HCT116 (cell line): ENCODE measurements around the gene R3HDM4. TPM values are rescaled to one million over a fixed set of nuclear protein-coding genes. Genes with fewer than 3 reads are reported as not detected.

Experiments
- ATAC-seq: fragments of 200-7000 bp; cut with Tn5 transposase; 2 replicates; pipeline ENCODE4 v1.9.1; 2020; ENCODE audit warnings: mild to moderate bottlenecking, moderate library complexity
- BruUV-seq: library from RNA; stranded (reverse); fragments of 400-500 nt; replicated peaks from 2 replicates; lab custom pipeline; 2021; lab: Mats Ljungman, UMichigan
- CTCF ChIA-PET: fragments of 300-600 bp; sonication (Branson Sonifier 250); formaldehyde crosslinking; loops from one replicate; lab custom pipeline; 2021; ENCODE audit warnings: antibody characterized with exemption; lab: Charles Lee
- POLR2A ChIA-PET: fragments of 300-600, 350-600 bp; sonication (Branson Sonifier 250); formaldehyde crosslinking; loops from one replicate; lab custom pipeline; 2021; ENCODE audit warnings: antibody characterized with exemption; lab: Charles Lee
- RAD21 ChIA-PET, 2 experiments: fragments of 300-600 bp; sonication (Branson Sonifier 250); formaldehyde crosslinking; loops; one replicate each; lab custom pipeline; 2023; ENCODE audit warnings: low total read pairs in 2 of 2; ENCODE audit not compliant: uncharacterized antibody in 2 of 2, unreplicated experiment in 2 of 2, low non-redundant PET in 1 of 2; lab: Charles Lee
- DNase-seq: peaks from one replicate; pipeline ENCODE4 v3.0.0-alpha.2; 2010; ENCODE audit warnings: low read depth, low spot score
- H2AFZ ChIP-seq: fragments of 200-600 bp; shearing (Covaris generic), sonication (generic); 2 replicates; pipeline ENCODE4 v1.6.1; 2017; ENCODE audit warnings: low read depth, mixed run types, mixed read lengths, antibody characterized with exemption, low read length; ENCODE audit not compliant: poor library complexity, severe bottlenecking
- H3K27ac ChIP-seq: 2 replicates; pipeline ENCODE4 v1.5.1; 2012; ENCODE audit warnings: low read depth, low read length
- H3K27me3 ChIP-seq: fragments of 200-600 bp; sonication (generic); 2 replicates; pipeline ENCODE4 v1.6.1; 2016; ENCODE audit warnings: mixed run types, low read length, mixed read lengths; ENCODE audit not compliant: insufficient read depth
- H3K36me3 ChIP-seq, 2 experiments: fragments of 200-500 bp in 1 of 2; fragments of 200-600 bp in 1 of 2; sonication (Bioruptor generic) in 1 of 2; sonication (generic) in 1 of 2; 2 replicates each; pipeline versions ENCODE4 v1.5.1 to v1.6.1; 2014 to 2016; ENCODE audit warnings: low read length in 2 of 2, inconsistent platforms in 1 of 2, mixed read lengths in 1 of 2, mixed run types in 1 of 2; ENCODE audit not compliant: insufficient read depth in 2 of 2, control insufficient read depth in 1 of 2
- H3K4me1 ChIP-seq, 2 experiments: fragments of 200-600 bp in 1 of 2; sonication (generic) in 1 of 2; 2 replicates each; pipeline versions ENCODE4 v1.5.1 to v1.6.1; 2012 to 2017; ENCODE audit warnings: low read length in 2 of 2, inconsistent platforms in 1 of 2, mild to moderate bottlenecking in 1 of 2, mixed read lengths in 1 of 2, mixed run types in 1 of 2, moderate library complexity in 1 of 2; ENCODE audit not compliant: insufficient read depth in 2 of 2, control insufficient read depth in 1 of 2
- H3K4me2 ChIP-seq: fragments of 200-600 bp; sonication (generic); 2 replicates; pipeline ENCODE4 v1.6.1; 2017; ENCODE audit warnings: mixed run types, low read length, mixed read lengths
- H3K4me3 ChIP-seq, 2 experiments: fragments of 200-600 bp in 1 of 2; sonication (generic) in 1 of 2; replicated peaks in 1 of 2; 2 replicates each; pipeline ENCODE4 v1.5.1; 2011 to 2016; ENCODE audit warnings: low read length in 2 of 2, control low read depth in 1 of 2, low read depth in 1 of 2, mild to moderate bottlenecking in 1 of 2, mixed read lengths in 1 of 2, mixed run types in 1 of 2
- H3K79me2 ChIP-seq: fragments of 200-600 bp; sonication (generic); 2 replicates; pipeline ENCODE4 v1.6.1; 2017; ENCODE audit warnings: mild to moderate bottlenecking, mixed run types, low read length, moderate library complexity, mixed read lengths; ENCODE audit not compliant: insufficient read depth
- H3K9ac ChIP-seq: fragments of 200-600 bp; sonication (generic); 2 replicates; pipeline ENCODE4 v1.6.1; 2016; ENCODE audit warnings: low read length, mixed read lengths
- H3K9me2 ChIP-seq: fragments of 200-600 bp; sonication (generic), shearing (Covaris generic); 2 replicates; pipeline ENCODE4 v1.6.1; 2017; ENCODE audit warnings: mixed run types, mild to moderate bottlenecking, moderate library complexity; ENCODE audit not compliant: insufficient read depth
- H3K9me3 ChIP-seq, 2 experiments: fragments of 200-500 bp in 1 of 2; fragments of 200-600 bp in 1 of 2; sonication (Bioruptor generic) in 1 of 2; sonication (generic) in 1 of 2; 2 replicates each; pipeline ENCODE4 v1.6.1; 2014 to 2017; ENCODE audit warnings: low read length in 2 of 2, mixed read lengths in 2 of 2, inconsistent platforms in 1 of 2, low read depth in 1 of 2, mild to moderate bottlenecking in 1 of 2, mixed run types in 1 of 2, moderate library complexity in 1 of 2; ENCODE audit not compliant: control insufficient read depth in 1 of 2, insufficient read depth in 1 of 2
- H4K20me1 ChIP-seq: fragments of 200-600 bp; sonication (generic), shearing (Covaris generic); 2 replicates; pipeline ENCODE4 v1.6.1; 2017; ENCODE audit warnings: mixed run types, mild to moderate bottlenecking, moderate library complexity; ENCODE audit not compliant: insufficient read depth
- CBX3 ChIP-seq: IDR thresholded peaks from 2 replicates; pipeline ENCODE4 v1.6.1; 2012; ENCODE audit warnings: low read depth
- CEBPB ChIP-seq: IDR thresholded peaks from 2 replicates; pipeline ENCODE4 v1.6.1; 2012; ENCODE audit warnings: low read depth
- EGR1 ChIP-seq: IDR thresholded peaks from 2 replicates; pipeline ENCODE4 v1.6.1; 2012; ENCODE audit warnings: low read depth
- ELF1 ChIP-seq: IDR thresholded peaks from 2 replicates; pipeline ENCODE4 v1.6.1; 2012; ENCODE audit warnings: low read depth, borderline replicate concordance
- EZH2 ChIP-seq: fragments of 200-600 bp; sonication (generic); IDR thresholded peaks from 2 replicates; pipeline ENCODE4 v1.6.1; 2017; ENCODE audit warnings: antibody characterized with exemption, mixed run types
- EZH2phosphoT487 ChIP-seq: fragments of 200-600 bp; IDR thresholded peaks from 2 replicates; pipeline ENCODE4 v1.6.1; 2018; ENCODE audit warnings: antibody characterized with exemption, borderline replicate concordance
- JUND ChIP-seq: IDR thresholded peaks from 2 replicates; pipeline ENCODE4 v1.6.1; 2012
- POLR2A ChIP-seq: IDR thresholded peaks from 2 replicates; pipeline ENCODE4 v1.7.0; 2011; ENCODE audit warnings: borderline replicate concordance; ENCODE audit not compliant: insufficient read depth, insufficient read length; ENCODE audit errors: extremely low read depth
- RAD21 ChIP-seq: IDR thresholded peaks from 2 replicates; pipeline ENCODE4 v1.6.1; 2012; ENCODE audit warnings: low read depth, mild to moderate bottlenecking
- SIN3A ChIP-seq: IDR thresholded peaks from 2 replicates; pipeline ENCODE4 v1.6.1; 2012; ENCODE audit warnings: low read depth
- SP1 ChIP-seq: IDR thresholded peaks from 2 replicates; pipeline ENCODE4 v1.6.1; 2012; ENCODE audit warnings: low read depth
- SRF ChIP-seq: IDR thresholded peaks from 2 replicates; pipeline ENCODE4 v1.6.1; 2012; ENCODE audit warnings: low read depth
- TCF7L2 ChIP-seq: IDR thresholded peaks from 2 replicates; pipeline ENCODE4 v1.7.0; 2011; ENCODE audit warnings: borderline replicate concordance, inconsistent platforms; ENCODE audit not compliant: insufficient read depth, insufficient read length; ENCODE audit errors: extremely low read depth
- YY1 ChIP-seq: IDR thresholded peaks from 2 replicates; pipeline ENCODE4 v1.6.1; 2011; ENCODE audit warnings: low read length, low read depth, moderate library complexity, mild to moderate bottlenecking; ENCODE audit not compliant: insufficient replicate concordance; ENCODE audit errors: extremely low read depth
- ZNF274 ChIP-seq: fragments of 200-500 bp; sonication (Bioruptor generic); IDR thresholded peaks from 2 replicates; pipeline ENCODE4 v1.6.1; 2014; ENCODE audit warnings: mild to moderate bottlenecking, low read depth, low read length, inconsistent platforms
- intact Hi-C: fragments of 100-400 bp; cut with micrococcal nuclease; formaldehyde crosslinking; loops from 2 replicates; pipeline ENCODE4 v1.10.0; 2022
- total RNA-seq: library from RNA; stranded (reverse); gene quantifications from one replicate; pipeline ENCODE4 v1.2.1, GENCODE V29; 2021; ENCODE audit not compliant: unreplicated experiment

R3HDM4 gene
- total RNA-seq, 1 experiment from 2014 or later, result 92.3 TPM

- Histone ChIP-seq H3K4me2 (peak overlapping the region; percentile 60), H4K20me1 (no peaks in the 10 kb centered on the region), H2AFZ (no peak overlapping the region), H3K27me3 (no peaks in the 10 kb centered on the region), H3K4me3 (no peak overlapping the region), H3K4me1 (peaks cover 20 to 22% of the 10 kb centered on the region in 2 experiments), H3K79me2 (no peaks in the 10 kb centered on the region), H3K9me3 (no peaks in the 10 kb centered on the region), H3K36me3 (peaks cover 9 to 17% of the 10 kb centered on the region in 2 experiments; a peak in 3 of 4 replicates), H3K27ac (peak overlapping the region; percentile 77), H3K9me2 (no peaks in the 10 kb centered on the region), H3K9ac (peak overlapping the region; percentile 57; the same call in 1 of the 2 replicates)
- intact Hi-C loops, result no loop called here
- no TSS peak for BruUV-seq
- ChIA-PET RAD21 (no interaction called here), POLR2A (no interaction called here), CTCF (no interaction called here)
- no peak for DNase-seq
- ATAC-seq, result no peak
- TF ChIP-seq EZH2phosphoT487, result no peak
- TF ChIP-seq CBX3, result no peak
- no peak for TF ChIP-seq SP1
- TF ChIP-seq SRF, result no peak
- no peak for TF ChIP-seq SIN3A
- TF ChIP-seq ELF1, result no peak
- no peak for TF ChIP-seq POLR2A
- TF ChIP-seq ZNF274, result no peak
- TF ChIP-seq JUND, result no peak
- no peak for TF ChIP-seq CEBPB
- no peak for TF ChIP-seq YY1
- TF ChIP-seq TCF7L2, result no peak
- TF ChIP-seq RAD21, result no peak
- no peak for TF ChIP-seq EGR1
- TF ChIP-seq EZH2, result no peak
These were observed 28.4 kb downstream of the R3HDM4 start for GRCh38 chr19:884420-885211.
